OCI-LY7 (cell line): Measurements from ENCODE around the gene CHRNA7.

Source experiments
- EZH2phosphoT487 ChIP-seq: fragments of 200-600 bp; sonication (generic); IDR thresholded peaks from 2 replicates; pipeline ENCODE4 v1.6.1; 2018; ENCODE audit warnings: low read depth, borderline replicate concordance, mild to moderate bottlenecking, mixed run types, antibody characterized with exemption, low read length, moderate library complexity, mixed read lengths
- TF ChIP-seq, protein P1 (sequence below): fragments of 200-600 bp; sonication (generic); conservative IDR thresholded peaks from 2 replicates; pipeline ENCODE4 v1.5.1; 2014; ENCODE audit warnings: mild to moderate bottlenecking, antibody characterized with exemption, low read length, moderate library complexity, mixed read lengths

DNA sequence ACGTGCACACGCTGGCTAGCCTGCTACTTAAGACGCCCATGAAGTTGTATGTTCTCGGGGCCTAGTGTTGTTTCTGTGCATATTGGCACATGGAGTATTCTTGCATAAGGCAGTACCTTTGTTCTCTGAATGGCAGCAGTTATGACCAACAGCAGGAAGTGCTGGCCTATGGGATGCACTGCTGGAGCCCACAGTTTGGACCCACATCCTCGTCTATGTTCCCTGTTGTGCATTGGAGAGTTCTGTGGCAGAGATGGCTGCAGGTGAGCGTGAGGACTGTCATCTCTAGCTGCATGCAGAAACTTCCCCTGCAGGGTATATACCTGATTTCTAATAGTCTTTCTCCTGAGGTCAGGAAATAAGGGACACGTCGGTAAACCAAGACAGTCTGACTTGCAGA, 81.8 kb downstream of the CHRNA7 start:
- TF ChIP-seq EZH2phosphoT487: no peak
- TF ChIP-seq, protein P1, sequence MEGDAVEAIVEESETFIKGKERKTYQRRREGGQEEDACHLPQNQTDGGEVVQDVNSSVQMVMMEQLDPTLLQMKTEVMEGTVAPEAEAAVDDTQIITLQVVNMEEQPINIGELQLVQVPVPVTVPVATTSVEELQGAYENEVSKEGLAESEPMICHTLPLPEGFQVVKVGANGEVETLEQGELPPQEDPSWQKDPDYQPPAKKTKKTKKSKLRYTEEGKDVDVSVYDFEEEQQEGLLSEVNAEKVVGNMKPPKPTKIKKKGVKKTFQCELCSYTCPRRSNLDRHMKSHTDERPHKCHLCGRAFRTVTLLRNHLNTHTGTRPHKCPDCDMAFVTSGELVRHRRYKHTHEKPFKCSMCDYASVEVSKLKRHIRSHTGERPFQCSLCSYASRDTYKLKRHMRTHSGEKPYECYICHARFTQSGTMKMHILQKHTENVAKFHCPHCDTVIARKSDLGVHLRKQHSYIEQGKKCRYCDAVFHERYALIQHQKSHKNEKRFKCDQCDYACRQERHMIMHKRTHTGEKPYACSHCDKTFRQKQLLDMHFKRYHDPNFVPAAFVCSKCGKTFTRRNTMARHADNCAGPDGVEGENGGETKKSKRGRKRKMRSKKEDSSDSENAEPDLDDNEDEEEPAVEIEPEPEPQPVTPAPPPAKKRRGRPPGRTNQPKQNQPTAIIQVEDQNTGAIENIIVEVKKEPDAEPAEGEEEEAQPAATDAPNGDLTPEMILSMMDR: no peak
